ENCODE results near the gene CCL1.

DNA sequence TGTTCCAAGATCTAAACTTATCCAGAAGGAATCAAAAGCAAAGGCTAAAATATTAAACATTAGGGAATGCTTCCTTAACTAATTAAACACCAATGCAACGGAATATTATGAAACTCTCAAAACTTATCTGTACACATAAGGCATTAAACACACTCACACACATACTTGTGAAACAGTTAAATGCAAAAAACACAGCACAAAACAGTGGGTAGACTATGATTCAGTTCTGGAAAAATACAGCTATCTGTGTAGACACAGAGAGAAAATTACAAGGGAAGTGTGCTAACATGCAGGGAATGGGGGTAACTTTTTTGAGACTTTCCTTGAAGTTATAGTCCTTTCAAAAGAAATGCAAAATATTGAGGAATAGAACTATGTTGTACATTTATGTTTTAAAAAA is 36.7 kb upstream of the CCL1 start:
- TF ChIP-seq REST (IDR thresholded peaks at IDR 0.05; ENCODE audit: unreplicated experiment) (no peak), POLR2AphosphoS5 (IDR thresholded peaks at IDR 0.05; ENCODE audit: low read depth) (no peak), CREB1 (CRISPR knock-in tag; IDR thresholded peaks at IDR 0.05; ENCODE audit: low read depth) (no peak), EZH2 (IDR thresholded peaks at IDR 0.05; ENCODE audit: low read depth, unreplicated experiment) (no peak), EZH2phosphoT487 (IDR thresholded peaks at IDR 0.05; ENCODE audit: unreplicated experiment) (no peak), ETS1 (IDR thresholded peaks at IDR 0.05) (no peak), ZNF114 (CRISPR knock-in tag; IDR thresholded peaks at IDR 0.05) (no peak), JUNB (IDR thresholded peaks at IDR 0.05; ENCODE audit: unreplicated experiment) (no peak), STAT1 (IDR thresholded peaks at IDR 0.05; ENCODE audit: unreplicated experiment) (no peak), ZNF462 (CRISPR knock-in tag; IDR thresholded peaks at IDR 0.05) (no peak), NANOG (IDR thresholded peaks at IDR 0.05; ENCODE audit: borderline replicate concordance) (no peak), ZNF331 (CRISPR knock-in tag; IDR thresholded peaks at IDR 0.05; ENCODE audit: low read depth) (no peak)
- TF ChIP-seq, protein P1, sequence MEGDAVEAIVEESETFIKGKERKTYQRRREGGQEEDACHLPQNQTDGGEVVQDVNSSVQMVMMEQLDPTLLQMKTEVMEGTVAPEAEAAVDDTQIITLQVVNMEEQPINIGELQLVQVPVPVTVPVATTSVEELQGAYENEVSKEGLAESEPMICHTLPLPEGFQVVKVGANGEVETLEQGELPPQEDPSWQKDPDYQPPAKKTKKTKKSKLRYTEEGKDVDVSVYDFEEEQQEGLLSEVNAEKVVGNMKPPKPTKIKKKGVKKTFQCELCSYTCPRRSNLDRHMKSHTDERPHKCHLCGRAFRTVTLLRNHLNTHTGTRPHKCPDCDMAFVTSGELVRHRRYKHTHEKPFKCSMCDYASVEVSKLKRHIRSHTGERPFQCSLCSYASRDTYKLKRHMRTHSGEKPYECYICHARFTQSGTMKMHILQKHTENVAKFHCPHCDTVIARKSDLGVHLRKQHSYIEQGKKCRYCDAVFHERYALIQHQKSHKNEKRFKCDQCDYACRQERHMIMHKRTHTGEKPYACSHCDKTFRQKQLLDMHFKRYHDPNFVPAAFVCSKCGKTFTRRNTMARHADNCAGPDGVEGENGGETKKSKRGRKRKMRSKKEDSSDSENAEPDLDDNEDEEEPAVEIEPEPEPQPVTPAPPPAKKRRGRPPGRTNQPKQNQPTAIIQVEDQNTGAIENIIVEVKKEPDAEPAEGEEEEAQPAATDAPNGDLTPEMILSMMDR (conservative IDR thresholded peaks at IDR 0.05; ENCODE audit: low read depth in 2 of 2) = no peak
